Measurements from ENCODE around the gene AGMAT. TPM values are rescaled to one million over a fixed set of nuclear protein-coding genes. Genes with fewer than 3 reads are reported as not detected.

AGMAT gene
- total RNA-seq, 1 donor from 2014 or later, result not detected

GRCh38 chr1:15570861-15571260 lies 14.0 kb downstream of the AGMAT start:
- no peaks in the 10 kb centered on the region for H3K27me3 ChIP-seq (ENCODE audit: low read depth)
- H3K27ac ChIP-seq (replicated peaks), result no peak overlapping the region
- DNase-seq, result no peak
- TF ChIP-seq CTCF (IDR thresholded peaks at IDR 0.05; ENCODE audit: borderline replicate concordance), result no peak
- no peak overlapping the region for H3K4me3 ChIP-seq
- intact Hi-C loops (cut with micrococcal nuclease), result no loop called here
- H3K4me1 ChIP-seq, result no peaks in the 10 kb centered on the region
- peaks cover 53% of the 10 kb centered on the region for H3K36me3 ChIP-seq
- no peaks in the 10 kb centered on the region for H3K9me3 ChIP-seq (replicated peaks)

GRCh38 chr1:15568387-15569073 lies 16.3 kb downstream of the AGMAT start:
- Histone ChIP-seq H3K27ac (replicated peaks) (no peak overlapping the region), H3K27me3 (ENCODE audit: low read depth) (no peaks in the 10 kb centered on the region), H3K4me3 (no peak overlapping the region), H3K4me1 (no peaks in the 10 kb centered on the region), H3K36me3 (peaks cover 77% of the 10 kb centered on the region), H3K9me3 (replicated peaks) (no peaks in the 10 kb centered on the region)
- intact Hi-C loops (cut with micrococcal nuclease), result no loop called here
- no peak for TF ChIP-seq CTCF (IDR thresholded peaks at IDR 0.05; ENCODE audit: borderline replicate concordance)
- no peak for DNase-seq

- Histone ChIP-seq H3K27me3 (ENCODE audit: low read depth) (no peaks in the 10 kb centered on the region), H3K9me3 (replicated peaks) (no peaks in the 10 kb centered on the region), H3K4me1 (no peaks in the 10 kb centered on the region), H3K36me3 (peaks cover 52% of the 10 kb centered on the region), H3K4me3 (no peak overlapping the region), H3K27ac (replicated peaks) (no peak overlapping the region)
- DNase-seq, result no peak
- intact Hi-C loops (cut with micrococcal nuclease), result no loop called here
- TF ChIP-seq CTCF (IDR thresholded peaks at IDR 0.05; ENCODE audit: borderline replicate concordance), result no peak
Observed at GRCh38 chr1:15559189-15559810, 25.6 kb downstream of the AGMAT start.

- TF ChIP-seq CTCF (IDR thresholded peaks at IDR 0.05; ENCODE audit: borderline replicate concordance), result no peak
- no peaks in the 10 kb centered on the region for H3K27me3 ChIP-seq (ENCODE audit: low read depth)
- intact Hi-C loops (cut with micrococcal nuclease), result no loop called here
- H3K36me3 ChIP-seq, result peaks cover 45% of the 10 kb centered on the region
- no peaks in the 10 kb centered on the region for H3K9me3 ChIP-seq (replicated peaks)
- no peak overlapping the region for H3K27ac ChIP-seq (replicated peaks)
- H3K4me3 ChIP-seq, result no peak overlapping the region
- no peak for DNase-seq
- H3K4me1 ChIP-seq, result no peaks in the 10 kb centered on the region
Observed at GRCh38 chr1:15558516-15558915, 26.3 kb downstream of the AGMAT start.

- Histone ChIP-seq H3K27me3 (ENCODE audit: low read depth) (no peaks in the 10 kb centered on the region), H3K4me1 (no peaks in the 10 kb centered on the region), H3K27ac (replicated peaks) (no peak overlapping the region), H3K4me3 (no peak overlapping the region), H3K9me3 (replicated peaks) (no peaks in the 10 kb centered on the region), H3K36me3 (peaks cover 39% of the 10 kb centered on the region)
- no peak for DNase-seq
- intact Hi-C loops (cut with micrococcal nuclease), result no loop called here
- TF ChIP-seq CTCF (IDR thresholded peaks at IDR 0.05; ENCODE audit: borderline replicate concordance), result no peak
Observed at GRCh38 chr1:15557594-15557993, 27.3 kb downstream of the AGMAT start.

Measured in left ventricle myocardium inferior (tissue), 1 donor.